ENCODE results near the gene ANKRD36C. TPM values are rescaled to one million over a fixed set of nuclear protein-coding genes. Genes with fewer than 3 reads are reported as not detected.
"Not testable (repeated sequence)": the region's sequence is repeated elsewhere in the genome, so short reads cannot be mapped to it uniquely, and the experiment has no call there.

Gene ANKRD36C
- total RNA-seq, 1 donor from 2014 or later, result 51.5 TPM

- H3K36me3 Mint-ChIP-seq (ENCODE audit: insufficient read depth); DNase-seq (ENCODE audit: low spot score, unreplicated experiment); H3K27me3 Mint-ChIP-seq; H3K9me3 Mint-ChIP-seq (ENCODE audit: low read depth): not testable (repeated sequence)
- H3K27ac Mint-ChIP-seq, result peak overlapping the region; percentile 98
- H3K4me3 Mint-ChIP-seq (ENCODE audit: low read depth), result peak overlapping the region; percentile 82
- peak; percentile 35 for TF ChIP-seq CTCF (IDR thresholded peaks at IDR 0.05; ENCODE audit: unreplicated experiment)
- H3K4me1 Mint-ChIP-seq (ENCODE audit: low read depth), result peaks cover 16% of the 10 kb centered on the region
Measured at GRCh38 chr2:96009833-96010232, 18.2 kb upstream of the ANKRD36C start.

GRCh38 chr2:96008051-96008450 lies 16.4 kb upstream of the ANKRD36C start:
- H3K9me3 Mint-ChIP-seq (ENCODE audit: low read depth); H3K36me3 Mint-ChIP-seq (ENCODE audit: insufficient read depth); H3K4me3 Mint-ChIP-seq (ENCODE audit: low read depth); DNase-seq (ENCODE audit: low spot score, unreplicated experiment); H3K27me3 Mint-ChIP-seq: not testable (repeated sequence)
- Mint-ChIP-seq H3K4me1 (ENCODE audit: low read depth) (peaks cover 16% of the 10 kb centered on the region), H3K27ac (peak overlapping the region; percentile 85)

- H3K27me3 Mint-ChIP-seq; H3K36me3 Mint-ChIP-seq (ENCODE audit: insufficient read depth); H3K27ac Mint-ChIP-seq; H3K9me3 Mint-ChIP-seq (ENCODE audit: low read depth); H3K4me3 Mint-ChIP-seq (ENCODE audit: low read depth); DNase-seq (ENCODE audit: low spot score, unreplicated experiment): not testable (repeated sequence)
- peaks cover 16% of the 10 kb centered on the region for H3K4me1 Mint-ChIP-seq (ENCODE audit: low read depth)
Measured at GRCh38 chr2:96006248-96006647, 14.6 kb upstream of the ANKRD36C start.

- not testable (repeated sequence) for H3K36me3 Mint-ChIP-seq (ENCODE audit: insufficient read depth); H3K9me3 Mint-ChIP-seq (ENCODE audit: low read depth)
- H3K27ac Mint-ChIP-seq, result peak overlapping the region; percentile 94
Measured at GRCh38 chr2:95992520-95993272, 1.1 kb upstream of the ANKRD36C start.

GRCh38 chr2:95992102-95992501 lies 478 bp upstream of the ANKRD36C start:
- H3K27me3 Mint-ChIP-seq, result peaks cover 12% of the 10 kb centered on the region
- H3K4me3 Mint-ChIP-seq (ENCODE audit: low read depth), result peak overlapping the region; percentile 73
- DNase-seq (ENCODE audit: low spot score, unreplicated experiment); H3K27ac Mint-ChIP-seq; H3K4me1 Mint-ChIP-seq (ENCODE audit: low read depth); H3K36me3 Mint-ChIP-seq (ENCODE audit: insufficient read depth); H3K9me3 Mint-ChIP-seq (ENCODE audit: low read depth): not testable (repeated sequence)

More at GRCh38 chr2:95992520-95993272, 1.1 kb upstream of the ANKRD36C start:
- H3K4me1 Mint-ChIP-seq (ENCODE audit: low read depth), result not testable (repeated sequence)
- Mint-ChIP-seq H3K27me3 (peaks cover 14% of the 10 kb centered on the region), H3K4me3 (ENCODE audit: low read depth) (peak overlapping the region; percentile 81)
- TF ChIP-seq CTCF (IDR thresholded peaks at IDR 0.05; ENCODE audit: unreplicated experiment), result peak; percentile 82
- peak; percentile 65 for DNase-seq (ENCODE audit: low spot score, unreplicated experiment)

- not testable (repeated sequence) for DNase-seq (ENCODE audit: low spot score, unreplicated experiment); H3K27ac Mint-ChIP-seq; H3K9me3 Mint-ChIP-seq (ENCODE audit: low read depth); H3K36me3 Mint-ChIP-seq (ENCODE audit: insufficient read depth); H3K4me1 Mint-ChIP-seq (ENCODE audit: low read depth); H3K27me3 Mint-ChIP-seq
- peak overlapping the region; percentile 56 for H3K4me3 Mint-ChIP-seq (ENCODE audit: low read depth)
Measured at GRCh38 chr2:95990884-95991283, 740 bp downstream of the ANKRD36C start.

GRCh38 chr2:95951662-95952061 lies 40.0 kb downstream of the ANKRD36C start:
- not testable (repeated sequence) for DNase-seq (ENCODE audit: low spot score, unreplicated experiment); H3K27ac Mint-ChIP-seq; H3K27me3 Mint-ChIP-seq; H3K4me3 Mint-ChIP-seq (ENCODE audit: low read depth); H3K36me3 Mint-ChIP-seq (ENCODE audit: insufficient read depth); H3K4me1 Mint-ChIP-seq (ENCODE audit: low read depth)
- peaks cover 12% of the 10 kb centered on the region for H3K9me3 Mint-ChIP-seq (ENCODE audit: low read depth)

- DNase-seq (ENCODE audit: low spot score, unreplicated experiment); H3K4me1 Mint-ChIP-seq (ENCODE audit: low read depth); H3K4me3 Mint-ChIP-seq (ENCODE audit: low read depth); H3K27ac Mint-ChIP-seq; H3K36me3 Mint-ChIP-seq (ENCODE audit: insufficient read depth); H3K27me3 Mint-ChIP-seq: not testable (repeated sequence)
- H3K9me3 Mint-ChIP-seq (ENCODE audit: low read depth), result peaks cover 15% of the 10 kb centered on the region
Measured at GRCh38 chr2:95948039-95948438, 43.6 kb downstream of the ANKRD36C start.

GRCh38 chr2:95939947-95940346 lies 51.7 kb downstream of the ANKRD36C start:
- H3K27ac Mint-ChIP-seq; H3K4me3 Mint-ChIP-seq (ENCODE audit: low read depth); DNase-seq (ENCODE audit: low spot score, unreplicated experiment); H3K4me1 Mint-ChIP-seq (ENCODE audit: low read depth); H3K27me3 Mint-ChIP-seq; H3K36me3 Mint-ChIP-seq (ENCODE audit: insufficient read depth): not testable (repeated sequence)
- peaks cover 10% of the 10 kb centered on the region for H3K9me3 Mint-ChIP-seq (ENCODE audit: low read depth)

- DNase-seq (ENCODE audit: low spot score, unreplicated experiment); H3K4me3 Mint-ChIP-seq (ENCODE audit: low read depth); H3K27me3 Mint-ChIP-seq; H3K27ac Mint-ChIP-seq; H3K4me1 Mint-ChIP-seq (ENCODE audit: low read depth): not testable (repeated sequence)
- H3K36me3 Mint-ChIP-seq (ENCODE audit: insufficient read depth), result peaks cover 14% of the 10 kb centered on the region
- peaks cover 10% of the 10 kb centered on the region for H3K9me3 Mint-ChIP-seq (ENCODE audit: low read depth)
Measured at GRCh38 chr2:95930740-95931139, 60.9 kb downstream of the ANKRD36C start.

- Mint-ChIP-seq H3K36me3 (ENCODE audit: insufficient read depth) (peaks cover 14% of the 10 kb centered on the region), H3K27ac (peak overlapping the region; percentile 52)
- H3K4me1 Mint-ChIP-seq (ENCODE audit: low read depth); H3K9me3 Mint-ChIP-seq (ENCODE audit: low read depth); DNase-seq (ENCODE audit: low spot score, unreplicated experiment); H3K4me3 Mint-ChIP-seq (ENCODE audit: low read depth); H3K27me3 Mint-ChIP-seq: not testable (repeated sequence)
Measured at GRCh38 chr2:95917007-95917406, 74.6 kb downstream of the ANKRD36C start.
